Muscle layer of colon (tissue), 2 donors: ENCODE results near the gene MOB4.
"Not testable (repeated sequence)": the region's sequence is repeated elsewhere in the genome, so short reads cannot be mapped to it uniquely, and the experiment has no call there.

Experiments
- H3K27ac ChIP-seq: one replicate; pipeline ENCODE4 v1.7.0; 2013; ENCODE audit warnings: low read depth, mild to moderate bottlenecking, low read length, moderate library complexity
- H3K27me3 ChIP-seq, 2 donors: one replicate each; pipeline ENCODE4 v1.7.0; 2013; ENCODE audit warnings: low read length in 2 of 2, mild to moderate bottlenecking in 2 of 2; ENCODE audit not compliant: insufficient read depth in 2 of 2, control insufficient read depth in 1 of 2
- H3K36me3 ChIP-seq: one replicate; pipeline ENCODE4 v1.7.0; 2013; ENCODE audit warnings: mild to moderate bottlenecking, low read length; ENCODE audit not compliant: insufficient read depth
- H3K4me1 ChIP-seq: one replicate; pipeline ENCODE4 v1.7.0; 2013; ENCODE audit warnings: mild to moderate bottlenecking, low read length; ENCODE audit not compliant: insufficient read depth
- H3K4me3 ChIP-seq, 2 donors: one replicate each; pipeline ENCODE4 v1.7.0; 2013; ENCODE audit warnings: low read length in 2 of 2, low read depth in 1 of 2, mild to moderate bottlenecking in 1 of 2, moderate library complexity in 1 of 2
- H3K9ac ChIP-seq: one replicate; pipeline ENCODE4 v1.7.0; 2013; ENCODE audit warnings: low read length
- H3K9me3 ChIP-seq: one replicate; pipeline ENCODE4 v1.7.0; 2013; ENCODE audit warnings: mild to moderate bottlenecking, low read length
- donor health status: abdominal sarcoma.
- donor health status: Adenocarcinoma of cecum.

The MOB4 gene

DNA sequence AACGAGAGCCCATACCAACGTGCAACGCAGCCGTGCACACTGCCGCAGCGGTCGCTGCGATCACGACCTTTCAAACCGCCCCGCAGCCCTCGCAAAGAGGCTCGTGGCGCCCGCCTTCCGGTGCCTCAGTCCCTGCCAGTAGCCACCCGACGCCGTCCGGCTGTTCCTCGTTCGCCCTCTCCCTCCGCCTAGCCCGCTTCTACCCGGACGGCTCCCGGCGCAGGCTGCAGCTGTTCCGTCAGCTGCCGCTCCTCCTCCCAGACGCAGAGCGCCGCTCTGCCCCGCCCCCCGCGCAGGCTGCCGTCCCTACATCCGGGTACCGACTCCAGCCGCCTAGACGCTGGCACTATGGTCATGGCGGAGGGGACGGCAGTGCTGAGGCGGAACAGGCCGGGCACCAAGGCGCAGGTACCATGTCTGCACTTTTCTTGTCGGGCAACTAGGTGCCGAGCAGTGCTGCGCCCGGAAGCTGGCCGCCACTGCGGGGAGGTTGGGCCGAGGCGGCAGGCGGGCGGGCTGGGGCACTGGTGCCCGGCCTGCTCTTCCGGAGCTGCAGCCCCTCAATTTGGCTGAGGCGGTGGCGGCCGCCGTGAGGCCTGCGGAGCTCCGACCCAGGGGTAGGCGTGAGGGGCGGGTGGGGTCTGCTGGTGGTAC is at the start of gene MOB4:
Gene MOB4 (plus strand): TSS at position 328 of the 654 bp plus-strand sequence. CDS start 21 bp downstream, at position 349.
- Histone ChIP-seq H3K36me3 (no peaks in the 10 kb centered on the region), H3K27ac (peak within 1 kb of the TSS; percentile 88), H3K4me3 (peak within 1 kb of the TSS; percentile 80 to 95), H3K27me3 (no peaks in the 10 kb centered on the region), H3K4me1 (peaks cover 13% of the 10 kb centered on the region), H3K9me3 (no peaks in the 10 kb centered on the region), H3K9ac (peak within 1 kb of the TSS; percentile 87)

DNA sequence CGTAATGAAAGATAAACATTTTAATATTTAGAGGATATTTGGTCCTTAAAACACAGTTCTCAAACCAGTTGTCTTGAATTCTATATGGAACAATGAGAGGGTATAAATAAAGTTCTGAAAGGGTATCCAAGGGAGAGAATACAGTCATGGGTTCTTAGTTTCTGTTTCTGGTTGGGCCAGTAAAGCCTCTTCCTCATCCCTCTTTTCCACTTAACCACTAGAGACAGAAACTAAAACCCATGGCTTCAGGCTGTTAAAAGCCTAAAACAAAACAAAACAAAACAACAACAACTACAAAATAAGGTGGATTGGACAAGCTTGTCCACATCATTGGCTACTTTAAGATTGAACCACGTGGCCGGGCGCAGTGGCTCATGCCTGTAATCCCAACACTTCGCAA is 43.7 kb upstream of the MOB4 start:
- H3K9ac ChIP-seq = no peak overlapping the region
- H3K36me3 ChIP-seq = peaks cover 54% of the 10 kb centered on the region
- H3K4me3 ChIP-seq = no peak overlapping the region
- H3K27ac ChIP-seq = no peak overlapping the region
- H3K9me3 ChIP-seq = no peaks in the 10 kb centered on the region
- H3K4me1 ChIP-seq = no peaks in the 10 kb centered on the region
- no peaks in the 10 kb centered on the region for H3K27me3 ChIP-seq

DNA sequence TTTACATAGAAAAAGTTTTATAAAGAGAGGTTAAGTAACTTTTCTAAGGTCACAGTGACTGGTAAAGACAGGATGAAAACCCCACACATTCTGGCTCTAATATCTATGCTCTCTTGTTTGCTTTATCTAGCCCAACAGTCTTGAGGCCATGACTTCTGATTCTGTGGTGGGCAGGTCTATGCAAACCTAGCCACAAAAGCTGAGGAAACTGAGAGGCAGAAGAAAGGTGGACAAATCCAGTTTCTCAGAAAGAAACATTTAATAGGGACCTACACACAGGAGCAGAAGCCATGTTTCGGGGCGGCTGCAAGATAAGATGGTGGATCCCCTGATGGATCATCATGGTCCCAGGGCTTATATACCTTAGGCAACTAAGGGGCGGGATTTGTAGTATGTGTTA is 38.1 kb upstream of the MOB4 start:
- Histone ChIP-seq H3K9ac (no peak overlapping the region), H3K4me3 (no peak overlapping the region), H3K27me3 (no peaks in the 10 kb centered on the region), H3K4me1 (no peaks in the 10 kb centered on the region), H3K27ac (no peak overlapping the region), H3K36me3 (peaks cover 32% of the 10 kb centered on the region), H3K9me3 (no peaks in the 10 kb centered on the region)

DNA sequence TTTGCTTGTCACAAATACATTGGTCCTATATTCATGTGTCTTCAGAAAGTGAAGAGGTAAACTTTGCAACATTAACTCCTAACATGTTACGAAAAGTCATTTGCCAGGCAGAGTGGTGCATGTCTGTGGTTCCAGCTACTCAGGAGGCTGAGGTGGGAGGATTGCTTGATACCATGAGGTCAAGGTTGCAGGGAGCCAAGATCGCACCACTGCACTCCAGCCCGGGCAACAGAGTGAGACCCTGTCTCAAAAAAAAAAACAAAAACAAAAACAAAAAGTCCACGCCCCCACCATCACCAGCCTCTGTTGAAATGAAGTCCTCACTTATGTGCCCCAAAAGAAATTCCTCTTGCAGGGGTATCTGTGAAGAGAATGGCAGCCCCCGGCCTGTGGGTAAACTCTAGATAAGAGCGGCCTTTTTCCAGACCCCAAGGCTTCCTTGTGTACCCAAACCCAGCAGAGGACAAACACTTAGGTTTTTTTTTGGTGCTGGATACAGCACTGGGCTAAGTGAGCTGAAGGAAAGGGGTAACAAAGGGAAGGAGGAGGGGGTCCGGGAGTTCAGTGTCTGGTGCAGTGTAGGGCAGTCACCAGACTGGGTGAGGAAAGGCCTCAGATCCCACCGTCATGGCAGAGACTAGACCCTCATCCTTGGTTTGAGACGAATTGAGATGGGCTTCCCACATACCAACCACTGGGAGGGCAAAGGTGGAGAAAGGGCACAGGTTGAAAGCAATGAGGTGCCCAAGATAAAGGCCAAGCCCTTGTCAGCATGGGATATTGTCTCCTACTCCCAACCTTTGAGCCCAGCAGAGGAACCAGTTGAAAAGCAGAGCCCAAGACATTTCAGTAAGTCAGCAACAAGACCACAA is 35.5 kb upstream of the MOB4 start:
- Histone ChIP-seq H3K4me3 (no peak overlapping the region), H3K27ac (no peak overlapping the region), H3K36me3 (peaks cover 17% of the 10 kb centered on the region), H3K9me3 (no peaks in the 10 kb centered on the region), H3K4me1 (no peaks in the 10 kb centered on the region), H3K9ac (no peak overlapping the region), H3K27me3 (no peaks in the 10 kb centered on the region)

DNA sequence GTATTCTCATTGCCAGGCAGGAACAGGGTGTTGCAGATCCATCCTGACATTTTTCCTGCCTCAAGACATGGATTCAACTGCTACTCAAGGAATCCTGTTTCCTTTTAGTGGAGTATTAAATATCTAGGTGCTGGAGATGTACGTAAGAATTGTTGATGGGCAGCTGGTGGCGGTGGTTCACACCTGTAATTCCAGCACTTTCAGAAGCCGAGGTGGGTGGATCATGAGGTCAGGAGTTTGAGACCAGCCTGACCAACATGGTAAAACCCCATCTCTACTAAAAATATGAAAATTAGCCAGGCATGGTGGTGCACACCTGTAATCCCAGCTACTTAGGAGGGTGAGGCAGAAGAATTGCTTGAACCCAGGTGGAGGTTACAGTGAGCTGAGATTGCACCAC is 31.6 kb upstream of the MOB4 start:
- not testable (repeated sequence) for H3K27me3 ChIP-seq, H3K4me3 ChIP-seq, H3K9me3 ChIP-seq, H3K27ac ChIP-seq, H3K4me1 ChIP-seq, H3K9ac ChIP-seq
- H3K36me3 ChIP-seq = peaks cover 34% of the 10 kb centered on the region

DNA sequence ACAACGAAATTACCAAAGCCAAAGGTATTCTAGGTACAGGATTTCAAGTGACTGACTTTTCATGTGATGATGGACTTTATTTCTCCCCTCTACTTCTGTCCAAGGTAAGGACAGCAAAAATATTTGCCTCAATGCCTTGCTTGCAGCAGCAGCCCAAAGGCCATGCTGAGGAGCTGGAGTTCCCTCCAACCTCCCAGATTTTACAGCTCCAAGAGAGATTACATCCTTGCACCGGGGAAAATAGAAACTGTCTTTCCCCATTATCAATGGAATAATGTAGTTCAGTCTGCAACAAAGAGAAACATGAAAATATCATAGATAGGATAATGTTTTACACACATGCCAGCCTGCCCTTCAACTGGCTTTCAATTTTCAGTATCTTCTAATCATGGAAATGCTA is 29.7 kb upstream of the MOB4 start:
- no peak overlapping the region for H3K27ac ChIP-seq
- H3K4me1 ChIP-seq = no peaks in the 10 kb centered on the region
- peaks cover 54% of the 10 kb centered on the region for H3K36me3 ChIP-seq
- H3K9me3 ChIP-seq = no peaks in the 10 kb centered on the region
- no peaks in the 10 kb centered on the region for H3K27me3 ChIP-seq
- H3K4me3 ChIP-seq = no peak overlapping the region
- no peak overlapping the region for H3K9ac ChIP-seq

DNA sequence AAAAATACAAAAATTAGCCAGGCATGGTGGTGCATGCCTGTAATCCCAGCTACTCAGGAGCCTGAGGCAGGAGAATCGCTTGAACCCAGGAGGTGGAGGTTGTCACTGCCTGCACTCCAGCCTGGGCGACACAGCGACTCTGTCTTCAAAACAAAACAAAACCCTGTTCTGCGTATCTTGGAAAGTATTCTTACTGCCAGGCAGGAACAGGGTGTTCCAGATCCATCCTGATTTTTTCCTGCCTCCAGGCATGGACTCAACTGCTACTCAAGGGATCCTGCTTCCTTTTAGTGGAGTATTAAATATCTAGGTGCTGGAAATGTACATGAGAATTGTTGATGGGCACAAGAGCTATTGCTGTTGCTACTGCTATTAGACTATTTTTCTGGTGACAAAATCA is 28.5 kb upstream of the MOB4 start:
- Histone ChIP-seq H3K4me3 (no peak overlapping the region), H3K27ac (no peak overlapping the region), H3K9me3 (no peaks in the 10 kb centered on the region), H3K9ac (no peak overlapping the region), H3K36me3 (peaks cover 66% of the 10 kb centered on the region), H3K4me1 (no peaks in the 10 kb centered on the region), H3K27me3 (no peaks in the 10 kb centered on the region)

DNA sequence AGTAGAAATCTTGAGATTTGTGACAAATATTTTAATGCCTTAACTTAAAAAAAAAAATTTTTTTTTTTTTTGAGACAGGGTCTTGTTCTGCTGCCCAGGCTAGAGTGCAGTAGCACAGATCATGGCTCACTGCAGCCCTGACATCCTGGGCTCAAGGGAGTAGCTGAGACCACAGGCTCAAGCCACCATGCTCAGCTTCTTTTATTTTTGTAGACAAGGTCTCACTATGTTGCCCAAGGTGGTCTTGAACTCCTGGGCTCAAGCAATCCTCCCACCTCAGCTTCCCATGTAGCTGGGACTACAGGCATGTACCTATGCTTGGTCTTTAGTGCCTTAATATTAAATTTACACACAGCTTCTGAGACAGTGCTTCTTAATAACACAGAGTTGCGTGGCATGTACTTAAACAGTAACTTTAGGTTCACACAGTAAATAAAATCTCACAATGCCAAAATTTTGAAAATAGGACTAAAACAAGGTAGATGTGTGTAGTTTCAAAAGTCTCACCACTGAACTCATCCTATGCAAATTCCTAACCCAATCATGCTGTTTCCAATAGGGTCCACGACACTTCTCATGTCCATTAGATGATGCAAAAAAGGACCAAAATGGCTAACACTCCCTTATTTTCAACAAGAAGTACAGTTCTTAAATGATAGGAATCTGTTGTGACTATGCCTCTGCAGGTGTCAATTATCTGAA is 20.3 kb upstream of the MOB4 start:
- H3K4me1 ChIP-seq = peaks cover 23% of the 10 kb centered on the region
- H3K27me3 ChIP-seq = no peaks in the 10 kb centered on the region
- H3K9me3 ChIP-seq = no peaks in the 10 kb centered on the region
- H3K9ac ChIP-seq = no peak overlapping the region
- H3K27ac ChIP-seq = no peak overlapping the region
- H3K4me3 ChIP-seq = no peak overlapping the region
- peaks cover 60% of the 10 kb centered on the region for H3K36me3 ChIP-seq

DNA sequence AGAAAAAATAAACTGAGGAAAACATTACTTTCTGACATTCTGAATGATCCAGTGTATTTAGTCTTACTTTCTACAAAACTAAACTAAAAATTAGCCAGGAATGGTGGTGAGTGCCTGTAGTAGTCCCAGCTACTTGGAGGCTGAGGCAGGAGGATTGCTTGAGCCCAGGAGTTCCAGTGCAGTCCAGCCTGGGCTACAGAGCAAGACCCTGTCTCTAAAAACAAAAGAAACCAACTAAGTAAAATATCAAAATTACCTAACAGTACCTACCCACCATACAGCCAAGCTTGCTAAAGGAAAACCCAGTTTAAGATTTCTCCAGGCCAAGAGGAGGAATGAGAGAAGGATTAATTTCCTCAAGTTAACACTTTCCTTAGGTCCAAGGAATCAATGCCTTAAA is 19.2 kb upstream of the MOB4 start:
- H3K27ac ChIP-seq = no peak overlapping the region

DNA sequence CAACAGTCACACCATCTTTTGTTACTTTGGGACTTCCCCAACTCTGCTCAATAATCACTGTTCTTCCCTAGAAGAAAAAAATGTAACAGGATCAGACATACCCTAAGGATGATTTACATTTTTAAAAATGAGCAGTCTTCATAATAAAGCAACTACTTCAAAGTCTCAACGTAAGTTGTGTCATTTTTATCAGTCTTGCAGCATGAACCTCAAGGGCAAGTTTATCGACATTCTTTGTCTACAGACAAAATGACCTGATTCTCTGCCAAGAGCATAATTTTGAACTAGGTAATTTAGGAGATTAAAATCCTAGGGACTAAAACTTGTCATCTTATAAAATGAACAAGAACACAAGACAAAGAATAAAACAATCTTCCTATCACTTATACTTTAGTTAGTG is 18.5 kb upstream of the MOB4 start:
- Histone ChIP-seq H3K27ac (no peak overlapping the region), H3K9ac (no peak overlapping the region), H3K36me3 (peaks cover 48% of the 10 kb centered on the region), H3K27me3 (no peaks in the 10 kb centered on the region), H3K9me3 (no peaks in the 10 kb centered on the region), H3K4me1 (peaks cover 37% of the 10 kb centered on the region), H3K4me3 (no peak overlapping the region)

More for the DNA sequence above, 19.2 kb upstream of the MOB4 start:
- no peak overlapping the region for H3K4me3 ChIP-seq
- no peak overlapping the region for H3K9ac ChIP-seq
- peaks cover 30% of the 10 kb centered on the region for H3K4me1 ChIP-seq
- peaks cover 49% of the 10 kb centered on the region for H3K36me3 ChIP-seq
- no peaks in the 10 kb centered on the region for H3K27me3 ChIP-seq
- H3K9me3 ChIP-seq = no peaks in the 10 kb centered on the region

DNA sequence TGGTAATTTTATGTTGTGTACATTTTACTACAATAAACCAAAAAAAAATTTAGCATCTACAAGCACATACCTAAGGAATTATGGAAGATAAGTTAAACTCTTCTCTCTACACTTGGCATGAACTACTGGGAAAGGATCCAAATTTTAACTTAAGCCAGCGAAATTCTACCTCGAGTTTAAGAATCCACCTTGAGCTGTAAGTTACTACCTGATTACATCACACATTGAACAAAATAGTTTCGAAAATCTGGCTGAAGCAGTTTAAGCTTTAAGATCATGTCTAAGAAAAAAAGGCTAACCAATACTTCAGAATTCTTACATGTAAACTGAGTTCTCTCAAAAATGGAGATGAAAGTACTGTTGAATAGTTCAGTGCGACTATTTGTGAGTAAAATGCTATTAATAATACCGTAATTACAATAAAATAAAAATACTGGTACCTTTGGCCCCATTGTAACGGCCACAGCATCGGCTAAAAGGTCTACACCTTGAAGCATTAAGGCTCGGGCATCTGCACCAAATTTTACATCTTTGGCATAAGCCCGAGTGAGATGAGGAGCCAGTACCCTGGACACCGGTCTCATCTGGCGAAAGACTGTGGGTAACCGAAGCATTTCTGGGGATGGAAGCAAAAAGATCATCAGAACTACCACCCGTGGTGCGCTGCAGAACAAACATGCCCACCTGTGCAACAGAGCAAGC is 17.5 kb upstream of the MOB4 start:
- peak overlapping the region; percentile 88 for H3K9ac ChIP-seq

More for the DNA sequence above, 17.5 kb upstream of the MOB4 start:
- peaks cover 41% of the 10 kb centered on the region for H3K36me3 ChIP-seq
- H3K4me1 ChIP-seq = peaks cover 38% of the 10 kb centered on the region
- no peaks in the 10 kb centered on the region for H3K9me3 ChIP-seq
- peak overlapping the region; percentile 88 for H3K27ac ChIP-seq
- no peaks in the 10 kb centered on the region for H3K27me3 ChIP-seq
- H3K4me3 ChIP-seq = peak overlapping the region; percentile 63 to 79
